OCI-LY7 (cell line): ENCODE results near the gene RFPL4AL1. TPM values are rescaled to one million over a fixed set of nuclear protein-coding genes. Genes with fewer than 3 reads are reported as not detected.

Source experiments
- BruUV-seq: library from RNA; stranded (reverse); fragments of 400-500 nt; replicated peaks from 2 replicates; lab custom pipeline; 2021; lab: Mats Ljungman, UMichigan
- CTCF ChIA-PET: fragments of 300-600 bp; sonication (Branson Sonifier 250); formaldehyde crosslinking; loops from one replicate; lab custom pipeline; 2022; ENCODE audit warnings: antibody characterized with exemption; ENCODE audit not compliant: unreplicated experiment; lab: Charles Lee
- POLR2A ChIA-PET: fragments of 300-600 bp; sonication (Branson Sonifier 250); formaldehyde crosslinking; loops from one replicate; lab custom pipeline; 2022; ENCODE audit warnings: antibody characterized with exemption; lab: Charles Lee
- DNase-seq: peaks from one replicate; pipeline ENCODE4 v3.0.0-alpha.2; 2015; ENCODE audit warnings: low spot score
- H2AFZ ChIP-seq: fragments of 200-600 bp; sonication (generic), shearing (Covaris generic); 2 replicates; pipeline ENCODE4 v1.6.1; 2014; ENCODE audit warnings: mild to moderate bottlenecking, antibody characterized with exemption, low read length, moderate library complexity
- H3K27ac ChIP-seq: fragments of 200-600 bp; sonication (generic); 2 replicates; pipeline ENCODE4 v1.5.1; 2014; ENCODE audit warnings: mixed run types, low read depth, mild to moderate bottlenecking, moderate library complexity, low read length, inconsistent platforms; ENCODE audit not compliant: poor library complexity, severe bottlenecking
- H3K36me3 ChIP-seq: fragments of 200-600 bp; sonication (generic); 2 replicates; pipeline ENCODE4 v1.6.1; 2014; ENCODE audit warnings: mild to moderate bottlenecking, antibody characterized with exemption, low read length, moderate library complexity, mixed read lengths; ENCODE audit not compliant: insufficient read depth
- H3K4me1 ChIP-seq: fragments of 200-600 bp; sonication (generic); 2 replicates; pipeline ENCODE4 v1.5.1; 2014; ENCODE audit warnings: mild to moderate bottlenecking, low read length; ENCODE audit not compliant: insufficient read depth, poor library complexity, severe bottlenecking
- H3K4me2 ChIP-seq: fragments of 200-600 bp; sonication (generic); 2 replicates; pipeline ENCODE4 v1.6.1; 2014; ENCODE audit warnings: mild to moderate bottlenecking, low read length
- H3K4me3 ChIP-seq: fragments of 200-600 bp; sonication (generic); 2 replicates; pipeline ENCODE4 v1.5.1; 2014; ENCODE audit warnings: mild to moderate bottlenecking, low read depth, low read length; ENCODE audit not compliant: poor library complexity, severe bottlenecking
- H3K79me2 ChIP-seq: fragments of 200-600 bp; sonication (generic); 2 replicates; pipeline ENCODE4 v1.6.1; 2016; ENCODE audit warnings: low read depth, mild to moderate bottlenecking, low read length, moderate library complexity, mixed read lengths; ENCODE audit not compliant: insufficient read depth
- H3K9me2 ChIP-seq: fragments of 200-600 bp; sonication (generic); 2 replicates; pipeline ENCODE4 v1.6.1; 2016; ENCODE audit warnings: mild to moderate bottlenecking, low read length, mixed read lengths; ENCODE audit not compliant: insufficient read depth
- H3K9me3 ChIP-seq: fragments of 200-600 bp; sonication (generic); 2 replicates; pipeline ENCODE4 v1.6.1; 2014; ENCODE audit warnings: mild to moderate bottlenecking, mixed run types, low read length, mixed read lengths
- H4K20me1 ChIP-seq: fragments of 200-600 bp; sonication (generic); 2 replicates; pipeline ENCODE4 v1.6.1; 2014; ENCODE audit warnings: mild to moderate bottlenecking, antibody characterized with exemption, low read length, moderate library complexity, mixed read lengths; ENCODE audit not compliant: insufficient read depth
- EZH2phosphoT487 ChIP-seq: fragments of 200-600 bp; sonication (generic); IDR thresholded peaks from 2 replicates; pipeline ENCODE4 v1.6.1; 2018; ENCODE audit warnings: low read depth, borderline replicate concordance, mild to moderate bottlenecking, mixed run types, antibody characterized with exemption, low read length, moderate library complexity, mixed read lengths
- intact Hi-C: fragments of 100-400 bp; cut with micrococcal nuclease; formaldehyde crosslinking; loops from one replicate; pipeline ENCODE4 v1.10.0; 2022; ENCODE audit not compliant: unreplicated experiment
- total RNA-seq, 2 experiments: library from RNA; depleted of rRNA in 1 of 2; stranded (reverse); fragments of >200 nt in 1 of 2; shearing (Covaris generic) in 1 of 2; gene quantifications; 2 replicates each; pipeline ENCODE4 v1.2.3, GENCODE V29; 2014 to 2022
- TF ChIP-seq, protein P1 (sequence below): fragments of 200-600 bp; sonication (generic); conservative IDR thresholded peaks from 2 replicates; pipeline ENCODE4 v1.5.1; 2014; ENCODE audit warnings: mild to moderate bottlenecking, antibody characterized with exemption, low read length, moderate library complexity, mixed read lengths

Gene RFPL4AL1
- total RNA-seq, 2 experiments from 2014 or later: not detected

DNA sequence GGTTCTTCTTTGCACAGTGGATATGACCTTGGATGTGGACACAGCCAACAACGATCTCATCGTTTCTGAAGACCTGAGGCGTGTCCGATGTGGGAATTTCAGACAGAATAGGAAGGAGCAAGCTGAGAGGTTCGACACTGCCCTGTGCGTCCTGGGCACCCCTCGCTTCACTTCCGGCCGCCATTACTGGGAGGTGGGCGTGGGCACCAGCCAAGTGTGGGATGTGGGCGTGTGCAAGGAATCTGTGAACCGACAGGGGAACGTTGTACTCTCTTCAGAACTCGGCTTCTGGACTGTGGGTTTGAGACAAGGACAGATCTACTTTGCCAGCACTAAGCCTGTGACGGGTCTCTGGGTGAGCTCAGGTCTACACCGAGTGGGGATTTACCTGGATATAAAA is 9.4 kb downstream of the RFPL4AL1 start:
- ChIA-PET CTCF (no interaction called here), POLR2A (no interaction called here)
- intact Hi-C loops: loop anchor here (5.0 kb wide), 1 partner anchor 169 kb away; the partner anchor contains the start of gene NLRP8
- Histone ChIP-seq H2AFZ (no peak overlapping the region), H3K79me2 (no peaks in the 10 kb centered on the region), H3K4me2 (no peak overlapping the region), H3K4me1 (no peaks in the 10 kb centered on the region), H3K4me3 (no peak overlapping the region), H3K27ac (no peak overlapping the region), H3K9me2 (no peaks in the 10 kb centered on the region), H3K36me3 (peaks cover 18% of the 10 kb centered on the region), H4K20me1 (no peaks in the 10 kb centered on the region), H3K9me3 (no peaks in the 10 kb centered on the region)
- no peak for DNase-seq
- TF ChIP-seq, protein P1, sequence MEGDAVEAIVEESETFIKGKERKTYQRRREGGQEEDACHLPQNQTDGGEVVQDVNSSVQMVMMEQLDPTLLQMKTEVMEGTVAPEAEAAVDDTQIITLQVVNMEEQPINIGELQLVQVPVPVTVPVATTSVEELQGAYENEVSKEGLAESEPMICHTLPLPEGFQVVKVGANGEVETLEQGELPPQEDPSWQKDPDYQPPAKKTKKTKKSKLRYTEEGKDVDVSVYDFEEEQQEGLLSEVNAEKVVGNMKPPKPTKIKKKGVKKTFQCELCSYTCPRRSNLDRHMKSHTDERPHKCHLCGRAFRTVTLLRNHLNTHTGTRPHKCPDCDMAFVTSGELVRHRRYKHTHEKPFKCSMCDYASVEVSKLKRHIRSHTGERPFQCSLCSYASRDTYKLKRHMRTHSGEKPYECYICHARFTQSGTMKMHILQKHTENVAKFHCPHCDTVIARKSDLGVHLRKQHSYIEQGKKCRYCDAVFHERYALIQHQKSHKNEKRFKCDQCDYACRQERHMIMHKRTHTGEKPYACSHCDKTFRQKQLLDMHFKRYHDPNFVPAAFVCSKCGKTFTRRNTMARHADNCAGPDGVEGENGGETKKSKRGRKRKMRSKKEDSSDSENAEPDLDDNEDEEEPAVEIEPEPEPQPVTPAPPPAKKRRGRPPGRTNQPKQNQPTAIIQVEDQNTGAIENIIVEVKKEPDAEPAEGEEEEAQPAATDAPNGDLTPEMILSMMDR: no peak
- no peak for TF ChIP-seq EZH2phosphoT487
- no TSS peak for BruUV-seq

DNA sequence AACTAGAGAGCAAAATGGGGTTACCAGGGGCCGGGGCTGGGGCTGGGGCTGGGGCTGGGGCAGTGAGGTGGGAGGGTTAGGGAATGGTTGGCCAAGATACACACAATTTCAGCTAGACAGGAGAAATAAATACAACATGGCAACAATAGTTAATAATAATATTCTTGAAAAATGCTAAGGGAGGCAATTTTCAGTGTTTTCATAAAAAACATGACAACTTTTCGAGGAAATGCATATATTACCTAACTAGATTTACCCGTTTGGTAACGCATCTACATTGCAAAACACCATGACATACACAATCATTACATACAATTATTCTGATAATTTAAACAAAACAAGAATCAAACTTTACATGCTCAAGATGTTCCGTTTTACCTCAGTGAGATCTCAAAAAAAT is 12.2 kb downstream of the RFPL4AL1 start:
- H3K27ac ChIP-seq: no peak overlapping the region
- POLR2A ChIA-PET: interaction anchor here (0.6 kb wide), 1 partner anchor 127 kb away, joined by 5 read pairs; no protein-coding TSS in a partner anchor
- H3K4me3 ChIP-seq: no peak overlapping the region
- no peak overlapping the region for H3K4me2 ChIP-seq
- TF ChIP-seq, protein P1: no peak
- TF ChIP-seq EZH2phosphoT487: no peak
- no peaks in the 10 kb centered on the region for H3K79me2 ChIP-seq
- no peak overlapping the region for H2AFZ ChIP-seq
- H4K20me1 ChIP-seq: no peaks in the 10 kb centered on the region
- H3K9me2 ChIP-seq: no peaks in the 10 kb centered on the region
- CTCF ChIA-PET: no interaction called here
- H3K36me3 ChIP-seq: peaks cover 46% of the 10 kb centered on the region
- intact Hi-C loops: no loop called here
- DNase-seq: no peak
- H3K4me1 ChIP-seq: no peaks in the 10 kb centered on the region
- no TSS peak for BruUV-seq
- no peaks in the 10 kb centered on the region for H3K9me3 ChIP-seq

DNA sequence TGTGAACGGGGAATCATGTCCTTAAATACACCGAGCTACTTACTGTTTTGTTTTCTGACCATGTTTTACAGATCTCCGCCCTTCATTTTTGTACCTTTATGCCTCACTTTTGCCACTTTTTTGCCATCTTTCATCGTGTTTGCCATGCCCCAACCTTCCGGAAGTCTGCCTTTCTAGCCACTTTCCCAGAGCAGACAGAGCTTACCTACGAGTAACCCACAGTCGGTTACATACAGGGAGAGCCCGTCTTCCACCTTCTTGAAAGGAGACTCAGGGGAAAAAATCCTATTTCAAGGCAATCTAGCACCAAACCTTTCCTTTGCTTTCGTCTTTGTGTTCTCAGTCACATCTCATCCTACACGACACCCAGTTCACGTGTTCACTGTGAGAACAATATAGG is 26.1 kb downstream of the RFPL4AL1 start:
- H3K79me2 ChIP-seq: peaks cover 26% of the 10 kb centered on the region
- no peak overlapping the region for H3K27ac ChIP-seq
- intact Hi-C loops: no loop called here
- no peak for DNase-seq
- H3K4me3 ChIP-seq: no peak overlapping the region
- peaks cover 97% of the 10 kb centered on the region for H3K36me3 ChIP-seq
- H3K9me2 ChIP-seq: no peaks in the 10 kb centered on the region
- no peak overlapping the region for H2AFZ ChIP-seq
- peaks cover 8% of the 10 kb centered on the region for H3K4me1 ChIP-seq
- no TSS peak for BruUV-seq
- TF ChIP-seq, protein P1: no peak
- TF ChIP-seq EZH2phosphoT487: no peak
- CTCF ChIA-PET: no interaction called here
- no peaks in the 10 kb centered on the region for H4K20me1 ChIP-seq
- no peak overlapping the region for H3K4me2 ChIP-seq
- H3K9me3 ChIP-seq: no peaks in the 10 kb centered on the region
- POLR2A ChIA-PET: no interaction called here
